Suppressor macrophage treated with lipopolysaccharide for 1 hour (primary cell): ENCODE results near the gene RAET1L.
"Not testable (repeated sequence)": the region's sequence is repeated elsewhere in the genome, so short reads cannot be mapped to it uniquely, and the experiment has no call there.

Source experiments
- DNase-seq, 3 donors: peaks; one replicate each; pipeline ENCODE4 v3.0.0-alpha.2; 2020 to 2022

RAET1L gene

GRCh38 chr6:149990212-149990660 lies 35.1 kb downstream of the RAET1L start:
- no peak for DNase-seq

GRCh38 chr6:149988550-149989346 lies 36.6 kb downstream of the RAET1L start:
- no peak for DNase-seq

GRCh38 chr6:149987602-149988107 lies 37.7 kb downstream of the RAET1L start:
- DNase-seq: no peak

- no peak for DNase-seq
Measured at GRCh38 chr6:149985481-149985937, 39.8 kb downstream of the RAET1L start.

GRCh38 chr6:149984773-149985172 lies 40.6 kb downstream of the RAET1L start:
- no peak for DNase-seq

GRCh38 chr6:149983145-149983544 lies 42.2 kb downstream of the RAET1L start:
- no peak for DNase-seq

- DNase-seq: no peak
Measured at GRCh38 chr6:149979293-149979692, 46.0 kb downstream of the RAET1L start.

- DNase-seq: no peak
Measured at GRCh38 chr6:149978610-149979009, 46.7 kb downstream of the RAET1L start.

- no peak for DNase-seq
Measured at GRCh38 chr6:149977221-149977620, 48.1 kb downstream of the RAET1L start.

- DNase-seq: no peak
Measured at GRCh38 chr6:149975400-149975799, 49.9 kb downstream of the RAET1L start.

- DNase-seq: peak; percentile 75 to 76 (median 76)
Measured at GRCh38 chr6:149974825-149975224, 50.5 kb downstream of the RAET1L start.

- not testable (repeated sequence) for DNase-seq
Measured at GRCh38 chr6:149974394-149974793, 50.9 kb downstream of the RAET1L start.

- DNase-seq: no peak
Measured at GRCh38 chr6:149969635-149970034, 55.7 kb downstream of the RAET1L start.

GRCh38 chr6:149968909-149969308 lies 56.4 kb downstream of the RAET1L start:
- peak in 1 of 3 donors; percentile 12 for DNase-seq
